ENCODE results near the gene ARMH1.
"Not testable (repeated sequence)": the region's sequence is repeated elsewhere in the genome, so short reads cannot be mapped to it uniquely, and the experiment has no call there.

The ARMH1 gene

DNA sequence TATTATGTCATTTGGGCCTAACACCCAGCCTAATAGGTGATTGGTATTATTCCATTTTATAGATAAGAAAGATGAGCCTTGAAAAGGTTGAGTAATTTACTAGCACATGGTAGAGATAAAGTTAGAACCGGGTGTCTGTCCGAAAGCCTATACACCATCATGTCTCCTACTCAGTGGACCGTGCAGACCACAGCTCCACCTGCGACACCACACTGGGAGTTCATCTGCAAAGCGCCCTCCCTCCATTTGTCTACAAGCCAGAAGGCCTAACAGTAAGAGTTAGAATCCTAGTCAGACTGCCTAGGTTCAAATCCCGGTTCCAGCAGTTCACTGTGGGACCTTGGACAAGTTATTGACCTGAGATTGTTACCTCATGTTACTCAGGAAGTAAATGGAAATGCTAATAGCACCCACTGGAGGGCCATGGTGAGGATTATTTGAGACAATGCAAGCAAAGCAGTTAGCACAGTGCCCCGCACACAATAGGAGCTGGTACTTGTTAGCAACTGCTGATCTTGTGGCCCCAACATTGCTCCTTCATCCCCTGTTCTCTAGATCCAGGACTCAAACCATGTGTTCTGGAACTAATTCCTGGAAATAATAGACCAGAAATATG is 20.5 kb downstream of the ARMH1 start:
- DNase-seq (ENCODE audit: low read depth, low spot score): no peak

DNA sequence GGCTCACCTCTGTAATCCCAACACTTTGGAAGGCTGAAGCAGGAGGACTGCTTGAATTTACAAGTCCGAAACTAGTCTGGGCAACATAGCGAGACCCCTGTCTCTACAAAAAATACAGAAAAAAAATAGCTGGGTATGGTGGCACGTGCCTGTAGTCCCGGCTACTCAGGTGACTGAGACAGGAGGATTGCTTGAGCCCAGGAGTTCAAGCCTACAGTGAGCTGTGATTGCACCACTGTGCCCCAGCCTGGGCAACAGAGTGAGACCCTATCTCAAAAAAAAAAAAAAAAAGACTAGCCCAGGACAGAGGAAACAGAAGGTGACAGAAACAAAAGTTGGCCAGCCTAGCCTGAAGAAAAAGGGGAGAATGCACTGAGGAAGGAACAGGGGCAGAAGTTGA is 21.2 kb downstream of the ARMH1 start:
- no peak for DNase-seq (ENCODE audit: low read depth, low spot score)

DNA sequence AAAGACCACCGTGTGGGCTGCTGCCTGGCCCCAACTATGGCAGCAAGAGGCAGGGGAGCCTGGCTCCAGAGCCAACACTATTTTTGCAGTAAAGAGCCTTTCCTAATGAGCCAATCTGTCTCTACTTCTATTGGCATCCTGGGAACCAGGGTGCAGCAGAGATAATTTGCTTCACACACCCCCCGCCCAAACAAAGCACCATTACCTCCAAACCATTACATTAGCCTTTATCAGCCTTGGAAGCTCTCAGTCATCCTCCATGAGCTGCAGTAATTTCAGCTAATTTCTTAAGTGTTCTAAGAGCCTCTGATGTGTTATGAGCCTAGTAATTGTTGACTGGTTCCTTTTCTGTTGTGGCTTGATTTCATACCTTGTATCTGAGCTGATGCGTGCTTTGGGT is 21.6 kb downstream of the ARMH1 start:
- DNase-seq (ENCODE audit: low read depth, low spot score): no peak

DNA sequence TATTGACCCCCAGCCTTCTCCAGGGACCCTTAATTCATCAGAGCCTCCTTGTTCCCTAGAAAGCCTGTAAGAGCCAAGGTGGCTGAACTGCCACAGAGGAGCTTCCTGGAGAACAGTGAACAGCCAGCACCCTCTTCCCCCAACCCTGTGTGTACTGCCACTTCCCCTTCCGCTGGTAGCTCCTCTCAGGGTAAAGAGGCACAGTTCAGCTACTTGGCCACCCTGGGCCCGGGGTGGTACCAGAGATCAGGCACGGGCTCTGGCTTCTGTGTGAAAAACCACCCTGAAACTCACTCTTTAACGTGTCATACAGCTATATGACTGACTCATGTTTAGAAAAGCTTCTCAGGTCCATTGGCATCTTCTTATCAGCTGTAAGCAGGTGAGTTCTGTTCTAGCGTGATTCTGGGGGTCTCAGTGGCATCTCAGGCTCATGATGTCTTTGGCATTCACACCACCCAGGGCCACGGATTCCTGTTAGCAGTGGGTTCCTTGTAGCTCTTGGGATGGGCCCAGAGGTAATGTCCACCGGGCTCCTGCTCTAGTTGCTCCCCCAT is 22.4 kb downstream of the ARMH1 start:
- DNase-seq (ENCODE audit: low read depth, low spot score): no peak

DNA sequence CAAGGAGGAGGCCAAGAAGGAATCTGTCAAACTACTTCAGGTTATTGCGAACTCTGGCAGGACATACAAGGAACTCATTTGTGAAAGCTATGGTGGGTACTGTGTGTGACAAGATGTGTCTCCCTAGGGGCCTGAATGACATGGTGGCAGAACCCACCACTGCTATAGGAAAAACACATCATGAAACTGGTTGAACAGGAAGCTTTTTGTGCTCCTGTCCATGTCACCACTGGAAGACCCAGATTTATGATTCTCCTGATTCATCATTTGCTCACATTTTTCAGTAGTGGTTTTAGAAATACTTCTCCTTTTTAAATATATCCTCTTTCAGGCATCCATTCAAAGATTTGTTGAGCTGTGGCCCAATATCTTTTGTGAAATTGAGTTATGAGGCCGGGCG is 23.6 kb downstream of the ARMH1 start:
- no peak for DNase-seq (ENCODE audit: low read depth, low spot score)

DNA sequence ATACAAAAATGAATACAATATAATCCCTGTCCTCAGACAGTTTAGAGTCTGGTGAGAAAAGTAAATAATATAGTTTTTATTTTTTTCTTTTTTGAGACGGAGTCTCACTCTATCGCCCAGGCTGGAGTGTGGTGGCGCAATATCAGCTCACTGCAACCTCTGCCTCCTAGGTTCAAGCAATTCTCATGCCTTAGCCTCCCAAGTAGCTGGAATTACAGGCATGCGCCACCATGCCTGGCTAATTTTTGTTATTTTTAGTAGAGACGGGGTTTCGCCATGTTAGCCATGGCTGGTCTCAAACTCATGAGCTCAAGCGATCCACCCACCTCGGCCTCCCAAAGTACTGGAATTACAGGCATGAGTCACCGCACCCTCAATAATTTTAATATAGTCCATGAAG is 24.9 kb downstream of the ARMH1 start:
- DNase-seq (ENCODE audit: low read depth, low spot score): not testable (repeated sequence)

DNA sequence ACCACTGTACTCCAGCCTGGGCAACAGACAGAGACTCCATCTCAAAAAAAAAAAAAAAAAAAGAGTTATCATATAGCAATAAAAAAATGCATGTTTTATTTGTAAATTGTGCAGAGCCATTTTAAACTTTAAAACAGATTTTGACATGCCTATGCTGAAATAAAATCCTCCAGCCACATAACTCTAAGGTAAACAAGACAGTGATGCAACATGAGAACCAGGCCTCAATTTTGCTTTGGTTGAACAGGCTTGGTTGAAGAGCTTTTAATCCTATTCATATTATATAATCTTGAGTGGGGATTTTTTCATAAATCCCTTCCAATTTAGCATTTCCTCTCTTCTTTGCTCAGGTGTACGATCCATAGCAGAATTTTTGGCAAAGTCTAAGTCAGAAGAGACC is 26.1 kb downstream of the ARMH1 start:
- DNase-seq (ENCODE audit: low read depth, low spot score): no peak

DNA sequence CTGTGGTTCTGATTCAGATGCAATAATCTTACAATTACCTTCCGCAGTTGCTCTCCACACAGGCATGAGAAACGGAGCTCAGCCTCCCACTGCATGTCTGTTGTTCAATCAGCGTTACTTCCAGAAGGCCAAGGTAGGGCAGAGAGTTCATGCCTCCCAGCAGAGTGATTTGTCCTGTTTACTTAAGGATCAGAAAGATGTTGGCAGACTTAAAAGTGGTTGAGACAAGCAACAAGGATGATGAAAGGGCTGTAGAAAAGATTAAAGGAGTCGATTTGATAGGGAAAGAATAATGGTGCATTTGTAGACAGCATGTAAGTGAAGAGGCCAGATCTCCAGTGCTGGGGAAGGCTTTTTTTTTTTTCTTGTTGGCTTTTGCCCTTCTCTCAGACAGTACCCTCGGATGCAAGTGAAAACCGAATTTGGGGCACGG is 26.6 kb downstream of the ARMH1 start:
- no peak for DNase-seq (ENCODE audit: low read depth, low spot score)

DNA sequence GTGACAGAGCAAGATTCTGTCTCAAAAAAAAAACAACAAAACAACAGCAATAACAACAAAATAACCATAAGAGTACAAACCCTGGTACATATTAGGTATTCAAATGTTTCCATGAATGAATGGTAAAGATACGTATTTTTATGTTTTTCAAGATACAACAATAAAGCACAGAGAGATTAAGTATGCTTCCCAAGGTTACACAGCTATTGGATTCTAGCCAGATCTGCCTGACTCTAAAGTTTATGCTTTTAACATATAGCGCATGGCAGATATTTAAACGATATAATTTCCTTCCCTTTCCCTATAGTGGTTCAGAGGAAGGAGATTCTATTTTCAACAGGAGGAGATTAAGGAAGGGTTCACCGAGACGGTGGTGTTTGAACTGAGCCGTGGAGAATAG is 31.0 kb downstream of the ARMH1 start:
- DNase-seq (ENCODE audit: low read depth, low spot score): no peak

DNA sequence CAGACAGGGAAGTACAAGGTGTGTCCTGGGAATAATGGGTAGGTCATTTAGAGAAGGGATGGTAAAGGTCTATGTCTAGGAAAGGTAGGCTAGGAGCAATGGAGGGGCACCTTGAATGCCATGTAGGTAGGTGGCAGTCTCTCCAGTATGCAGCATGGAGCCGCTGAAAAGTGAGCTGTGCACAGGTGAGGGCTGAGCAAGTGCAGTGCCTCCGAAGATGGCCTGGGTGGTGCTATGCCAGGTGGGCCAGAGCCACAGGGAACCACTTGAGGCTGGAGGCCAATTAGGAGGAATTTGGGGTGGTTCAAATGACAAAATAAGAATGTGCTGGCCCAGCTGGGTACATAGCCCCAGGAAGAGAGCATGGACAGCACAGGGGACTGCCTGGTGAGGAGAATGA is 31.4 kb downstream of the ARMH1 start:
- DNase-seq (ENCODE audit: low read depth, low spot score): no peak

DNA sequence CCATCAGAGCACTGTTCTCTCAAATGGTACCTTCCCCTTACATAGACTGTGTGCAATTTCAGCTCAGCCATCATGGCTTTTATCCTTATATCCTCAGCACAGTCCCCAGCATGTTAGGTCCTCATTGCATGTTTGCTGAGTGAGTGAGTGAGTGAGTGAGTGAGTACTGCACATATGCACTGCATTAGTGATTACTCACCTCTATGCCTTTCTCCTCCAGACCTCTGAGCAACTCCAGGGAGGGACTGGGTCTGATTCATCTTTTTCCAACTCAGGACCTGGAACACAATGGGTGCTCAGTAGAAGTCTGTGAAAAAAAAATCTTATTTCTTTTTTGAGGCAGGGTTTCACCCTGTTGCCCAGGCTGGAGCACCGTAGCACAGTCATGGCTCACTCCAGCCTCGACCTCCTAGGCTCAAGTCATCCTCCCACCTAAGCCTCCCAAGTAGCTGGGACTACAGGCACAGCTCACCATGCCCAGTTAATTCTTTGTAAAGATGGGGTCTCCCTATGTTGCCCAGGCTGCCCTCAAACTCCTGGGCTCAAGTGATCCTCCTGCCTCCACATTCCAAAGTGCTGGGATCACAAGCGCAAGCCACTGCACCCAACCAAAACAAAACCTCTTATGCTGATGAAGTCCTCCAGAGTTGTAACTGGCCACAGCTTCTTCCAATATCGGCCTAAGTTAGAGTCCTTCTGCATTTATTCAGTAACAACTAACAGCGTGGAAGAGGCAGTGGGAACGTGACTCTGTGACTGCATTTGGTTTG is 32.8 kb downstream of the ARMH1 start:
- DNase-seq (ENCODE audit: low read depth, low spot score): no peak

DNA sequence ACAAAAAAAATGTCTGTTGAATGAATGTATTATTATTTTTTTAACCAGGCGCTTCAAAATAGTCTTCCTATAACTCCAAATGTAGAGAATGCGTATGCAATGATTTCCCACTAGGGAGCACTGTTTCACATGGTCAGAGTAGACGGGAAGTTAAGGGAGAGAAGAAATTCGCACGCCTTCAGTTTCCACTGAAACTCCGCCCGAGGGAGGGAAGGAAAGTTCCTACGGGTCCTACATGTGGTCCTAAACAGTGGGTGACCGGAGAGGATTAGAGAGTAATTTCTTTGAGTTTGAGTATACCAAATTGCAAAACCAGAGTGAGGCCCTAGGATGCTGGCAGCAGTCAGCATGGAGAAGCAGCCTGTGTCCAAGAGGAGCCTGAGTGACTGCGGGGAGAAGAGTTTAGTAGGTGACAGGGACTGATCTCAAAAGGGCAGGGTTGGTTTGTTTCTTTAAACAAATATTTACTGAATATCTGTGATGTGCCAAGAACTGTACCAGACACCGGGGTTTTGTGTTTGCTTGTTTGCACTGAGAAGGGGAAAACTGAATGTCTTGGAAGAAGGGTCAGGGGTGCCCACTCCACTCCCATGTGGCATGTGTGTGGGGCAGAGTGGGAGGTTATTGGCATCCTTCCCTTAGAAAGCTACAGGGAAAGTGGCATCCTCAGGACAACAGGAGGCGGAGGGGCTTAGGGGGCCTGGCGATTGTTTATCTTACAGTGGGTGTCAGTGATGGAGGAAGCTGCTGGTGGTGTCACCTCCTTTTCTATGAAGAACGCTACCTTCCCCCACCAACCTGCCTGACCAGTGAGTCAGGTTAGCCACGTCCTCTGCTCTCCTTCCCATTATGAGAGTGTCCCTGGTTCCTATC is 33.7 kb downstream of the ARMH1 start:
- DNase-seq (ENCODE audit: low read depth, low spot score): no peak

DNA sequence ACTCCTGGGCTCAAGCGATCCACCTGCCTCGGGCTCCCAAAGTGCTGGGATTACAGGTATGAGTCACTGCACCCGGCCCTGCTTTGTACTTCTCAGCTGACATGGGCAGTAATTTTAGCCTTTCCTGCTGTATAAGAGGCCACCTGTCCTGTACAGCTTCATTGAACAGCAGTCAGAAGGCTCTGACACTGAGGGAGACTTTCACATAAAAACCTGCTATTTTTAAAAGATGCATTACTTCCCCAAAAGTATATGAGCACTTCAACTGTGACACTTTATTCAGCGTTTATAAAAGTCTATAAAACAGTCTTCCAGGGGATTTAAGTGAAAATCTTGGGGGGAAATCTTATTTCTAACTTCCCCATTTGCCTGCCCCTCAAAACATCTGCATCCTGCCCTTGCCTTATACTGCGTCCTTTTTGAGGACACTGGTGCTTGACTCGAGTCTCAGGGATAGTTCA is 38.8 kb downstream of the ARMH1 start:
- no peak for DNase-seq (ENCODE audit: low read depth, low spot score)

DNA sequence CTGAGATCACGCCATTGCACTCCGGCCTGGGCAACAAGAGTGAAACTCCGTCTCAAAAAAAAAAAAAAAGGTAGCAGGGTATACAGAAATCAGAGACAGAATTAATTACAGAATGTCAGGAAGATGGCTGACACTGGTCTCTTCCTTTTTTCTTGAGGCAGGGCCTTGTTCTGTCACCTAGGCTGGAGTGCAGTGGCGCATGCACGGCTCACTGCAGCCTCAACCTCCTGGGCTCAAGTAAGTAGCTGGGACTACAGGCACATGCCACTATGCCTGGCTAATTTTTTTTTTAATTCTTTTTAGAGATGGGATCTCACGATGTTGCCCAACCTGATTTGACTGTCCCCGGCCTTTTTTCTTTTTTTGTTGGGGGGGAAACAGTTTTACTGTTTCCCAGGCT is 40.0 kb downstream of the ARMH1 start:
- no peak for DNase-seq (ENCODE audit: low read depth, low spot score)

DNA sequence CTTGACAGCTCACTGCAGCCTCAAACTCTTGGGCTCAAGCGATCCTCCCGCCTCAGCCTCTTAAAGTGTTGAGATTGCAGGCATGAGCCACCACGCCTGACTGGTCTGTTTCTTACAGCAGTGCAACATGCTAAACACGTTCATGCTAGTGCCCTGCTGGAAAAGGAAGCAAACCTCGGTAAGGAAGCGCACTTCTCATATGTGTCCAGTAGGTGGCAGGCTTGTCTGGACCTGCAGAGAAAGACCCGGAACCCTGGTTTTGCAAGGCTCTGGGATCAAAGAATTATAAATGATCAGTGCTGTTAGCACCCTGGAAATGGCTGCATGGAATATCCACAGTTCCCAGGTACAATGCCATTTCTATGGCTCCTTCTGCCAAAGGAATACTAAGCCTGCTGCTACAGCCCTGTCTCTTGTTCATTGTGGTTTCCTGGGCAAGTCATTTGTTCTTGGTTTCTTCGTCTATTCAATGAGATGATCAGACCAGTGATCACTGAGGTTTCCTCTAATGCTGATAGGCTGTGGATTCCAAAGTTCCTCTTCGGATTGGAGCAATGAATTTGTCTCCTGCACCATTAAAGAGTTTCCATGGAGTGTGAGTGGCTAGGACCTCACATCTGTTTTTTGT is 40.5 kb downstream of the ARMH1 start:
- no peak for DNase-seq (ENCODE audit: low read depth, low spot score)

DNA sequence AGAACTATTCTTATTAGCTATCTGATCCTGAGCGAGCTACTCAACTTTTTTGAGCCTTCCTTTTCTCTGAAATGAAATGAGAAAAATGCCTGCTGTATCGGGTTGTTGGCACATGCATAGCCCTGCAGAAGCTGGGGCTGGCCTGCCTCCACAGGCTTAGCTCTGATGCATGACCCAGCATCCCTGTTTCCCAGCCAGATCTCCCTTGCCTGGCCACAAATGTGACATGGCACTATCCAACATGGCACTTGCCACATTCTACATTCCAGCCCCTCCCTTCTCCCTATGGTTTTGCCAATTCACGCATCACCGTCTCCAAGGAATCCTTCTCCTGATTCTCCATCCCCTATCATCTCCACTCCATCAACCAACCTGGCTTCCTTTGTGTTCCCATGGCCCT is 42.6 kb downstream of the ARMH1 start:
- no peak for DNase-seq (ENCODE audit: low read depth, low spot score)

DNA sequence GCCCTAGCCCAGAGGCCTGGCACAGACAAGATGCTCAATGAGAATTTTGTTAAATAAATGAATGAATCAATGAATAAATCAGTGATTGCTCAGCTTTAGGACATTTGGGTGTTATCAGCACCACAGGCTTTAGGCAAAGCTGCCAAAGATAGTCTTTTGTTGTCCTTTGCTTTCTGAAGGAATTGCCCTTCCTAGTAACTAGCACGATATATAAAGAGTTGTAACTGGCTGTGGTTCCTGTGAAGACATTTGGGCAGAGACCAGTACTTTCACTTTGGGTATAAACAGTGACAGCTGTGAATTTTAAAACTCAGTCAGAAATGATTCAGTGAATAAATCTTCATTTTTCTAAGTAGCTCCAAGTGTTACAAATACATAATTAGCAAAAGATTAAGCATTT is 43.1 kb downstream of the ARMH1 start:
- no peak for DNase-seq (ENCODE audit: low read depth, low spot score)

DNA sequence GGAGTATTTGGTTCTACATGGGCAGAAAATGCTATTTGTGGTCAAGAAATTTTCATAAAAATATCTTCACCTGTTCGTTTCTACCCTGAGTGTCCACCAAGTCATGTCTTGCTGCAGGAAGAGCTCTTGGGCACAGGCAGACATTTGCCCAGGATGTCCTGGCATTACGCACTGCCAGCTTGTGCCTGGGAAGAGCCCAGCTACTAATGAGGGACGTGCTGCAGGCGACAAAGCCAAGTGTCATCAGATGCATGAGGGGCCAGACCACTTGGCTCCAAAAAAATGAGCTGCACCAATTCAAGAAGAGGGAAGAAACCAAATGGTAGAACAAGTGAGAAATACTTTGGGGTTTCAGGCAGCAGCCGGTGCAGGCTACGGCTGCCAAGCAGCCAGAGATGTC is 43.6 kb downstream of the ARMH1 start:
- no peak for DNase-seq (ENCODE audit: low read depth, low spot score)

DNA sequence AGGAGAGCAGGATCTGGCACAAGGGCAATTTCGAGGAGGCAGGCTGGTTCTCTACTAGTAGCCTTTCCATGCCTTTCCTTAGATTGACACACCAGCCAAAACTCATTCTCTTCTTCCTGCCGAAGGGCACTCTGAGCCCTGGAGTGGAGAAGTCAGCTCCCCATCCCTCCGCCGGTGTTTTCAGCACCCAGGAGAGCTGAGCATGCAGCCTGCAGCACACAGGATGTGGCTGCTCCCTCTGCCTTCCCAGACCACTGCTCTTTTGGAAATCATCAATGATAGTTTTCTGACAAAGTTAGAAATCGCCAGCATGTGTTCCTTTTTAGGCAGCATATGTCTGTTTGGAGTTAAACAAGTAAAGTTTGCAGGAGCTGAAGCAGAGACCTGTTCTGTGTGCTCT is 44.8 kb downstream of the ARMH1 start:
- no peak for DNase-seq (ENCODE audit: low read depth, low spot score)

DNA sequence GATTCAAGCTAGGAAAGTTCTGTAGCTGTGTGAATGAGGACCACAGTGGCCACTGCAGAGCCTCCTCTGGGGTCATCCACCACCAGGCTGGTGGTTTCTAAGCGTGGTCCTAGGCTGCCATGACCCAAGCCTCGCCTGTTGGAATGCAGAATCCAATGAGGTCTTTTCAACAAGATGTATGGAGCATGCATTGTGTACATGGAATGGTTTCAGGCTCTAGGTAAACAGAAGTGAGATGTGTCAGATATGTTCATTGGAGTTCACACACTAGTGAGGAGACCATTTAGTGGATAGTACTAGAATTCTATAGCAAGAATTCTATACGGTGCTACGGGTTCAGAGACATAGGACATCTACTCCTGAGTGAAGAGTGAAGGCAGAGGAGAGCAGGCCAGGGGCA is 45.8 kb downstream of the ARMH1 start:
- no peak for DNase-seq (ENCODE audit: low read depth, low spot score)

DNA sequence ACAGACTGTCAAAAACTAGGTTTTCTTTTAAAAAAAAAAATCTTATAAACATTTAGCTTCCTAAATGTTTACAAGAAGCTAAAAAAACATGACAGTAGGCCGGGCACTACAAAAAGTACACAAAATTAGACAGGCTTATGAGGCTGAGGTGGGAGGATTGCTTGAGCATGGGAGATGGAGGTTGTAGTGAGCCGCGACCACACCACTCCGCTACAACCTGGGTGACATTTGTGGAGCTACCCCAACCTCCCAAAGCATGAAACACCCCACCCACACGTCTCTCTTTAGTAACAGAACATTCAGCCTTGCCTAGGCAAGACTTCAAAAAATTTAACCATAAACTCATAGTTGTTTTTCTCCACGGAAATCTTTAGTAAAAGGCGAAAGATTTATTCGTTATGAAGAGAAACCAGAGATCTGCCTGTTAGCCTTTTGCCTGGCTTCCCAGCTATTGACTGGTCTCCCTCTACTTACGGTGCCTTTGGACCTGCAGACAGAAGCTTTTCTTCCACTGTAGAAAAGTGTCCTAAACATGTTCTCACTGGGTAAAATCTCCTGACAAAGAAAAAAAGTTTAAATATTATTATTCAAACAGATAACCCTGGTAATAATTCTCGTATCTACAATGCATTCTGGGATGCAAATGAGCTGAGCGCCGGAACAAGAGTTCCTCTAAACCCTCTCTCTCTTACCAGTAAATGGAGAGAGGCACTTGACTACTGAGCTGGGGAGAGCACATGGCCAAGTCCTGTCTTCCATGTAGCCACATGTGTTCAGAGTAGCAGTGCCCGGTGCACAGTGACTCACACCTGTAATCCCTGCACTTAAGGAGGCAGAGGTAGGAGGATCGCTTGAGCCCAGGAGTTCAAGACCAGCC is 47.2 kb downstream of the ARMH1 start:
- peak; percentile 86 for DNase-seq (ENCODE audit: low read depth, low spot score)
